Psoas muscle (tissue), 8 donors: Measurements from ENCODE around the gene IL36G. TPM values are rescaled to one million over a fixed set of nuclear protein-coding genes. Genes with fewer than 3 reads are reported as not detected.

Experiments
- ATAC-seq, 4 donors: fragments of 200-7000 bp; cut with Tn5 transposase; one replicate each; pipeline ENCODE4 v1.9.1; 2020; ENCODE audit warnings: moderate library complexity in 3 of 4, mild to moderate bottlenecking in 2 of 4
- DNase-seq, 2 donors: peaks; one replicate each; pipeline ENCODE4 v3.0.0-alpha.2; 2020
- H3K27ac ChIP-seq: fragments of 200-600 bp; one replicate; pipeline ENCODE4 v1.8.0; 2022
- H3K27me3 ChIP-seq, 3 donors: fragments of 200-600 bp in 1 of 3; one replicate each; pipeline versions ENCODE4 v1.6.1 to v1.8.0; 2013 to 2022; ENCODE audit warnings: low read length in 2 of 3, mild to moderate bottlenecking in 2 of 3, moderate library complexity in 1 of 3; ENCODE audit not compliant: insufficient read depth in 3 of 3
- H3K36me3 ChIP-seq, 2 donors: fragments of 200-600 bp in 1 of 2; one replicate each; pipeline versions ENCODE4 v1.6.1 to v1.8.0; 2013 to 2022; ENCODE audit warnings: low read depth in 1 of 2, mild to moderate bottlenecking in 1 of 2, moderate library complexity in 1 of 2; ENCODE audit not compliant: insufficient read depth in 1 of 2
- H3K4me1 ChIP-seq: fragments of 200-600 bp; one replicate; pipeline ENCODE4 v1.8.0; 2022
- H3K4me3 ChIP-seq: fragments of 200-600 bp; one replicate; pipeline ENCODE4 v1.8.0; 2022; ENCODE audit warnings: mild to moderate bottlenecking
- H3K9me3 ChIP-seq: fragments of 200-600 bp; one replicate; pipeline ENCODE4 v1.8.0; 2022
- CTCF ChIP-seq: fragments of 200-600 bp; IDR thresholded peaks from one replicate; pipeline ENCODE4 v1.8.0; 2022; ENCODE audit warnings: antibody characterized with exemption
- WGBS, 3 donors: extraction: QIAGEN DNeasy Blood & Tissue Kit; methylation state at CpG; one replicate each; pipeline versions ENCODE4 v1.1.6 to v1.1.7; 2013; 5-methylcytosine and 5-hydroxymethylcytosine counted together
- intact Hi-C, 2 donors: fragments of 100-400 bp; cut with DNase I; formaldehyde crosslinking; loops; one replicate each; pipeline versions ENCODE4 v1.11.0 to v1.14.2; 2022
- polyA plus RNA-seq, 3 donors: library from polyadenylated mRNA; stranded (reverse); fragments of 200-250 nt; gene quantifications; one replicate each; pipeline ENCODE4 v1.2.3, GENCODE V29; 2013
- total RNA-seq, 4 donors: library from RNA; stranded (reverse); fragmentation: NEBNext Ultra II Directional in 2 of 4; extraction: Animal tissue kit (Norgen Biotek cat#: 25700) in 2 of 4; gene quantifications; one replicate each; pipeline versions ENCODE4 v1.2.1 to v1.2.4, GENCODE V29; 2021 to 2023
- donor health status: healthy with polysubstance abuse.
- donor health status: DM: no; HTN: no; CAD: no; lungs with moderate emphysema.
- donor health status: Bipolar disorder and iron deficiency.
- donor health status: healthy.
- donor health status: DM: yes; HTN: yes; CAD: no.
- donor health status: DM: no; HTN: no; CAD: no.
- donor health status: DM: no; HTN: no; CAD: no.
- donor health status: DM: yes; HTN: yes; CAD: no.

Gene IL36G
- total and polyA plus RNA-seq, 7 donors, result not detected

- 73 to 86% (median 77%) methylated on average over 3 of the region's 3 CpGs for WGBS, 3 donors
- intact Hi-C loops, result no loop called here
- Histone ChIP-seq H3K4me1 (no peaks in the 10 kb centered on the region), H3K27me3 (no peaks in the 10 kb centered on the region), H3K27ac (no peak overlapping the region), H3K9me3 (no peaks in the 10 kb centered on the region), H3K36me3 (no peaks in the 10 kb centered on the region), H3K4me3 (no peak overlapping the region)
- DNase-seq, result no peak
- no peak for ATAC-seq
- TF ChIP-seq CTCF, result no peak
Measured at GRCh38 chr2:112962308-112963175, 15.3 kb upstream of the IL36G start.

GRCh38 chr2:112967023-112967422 is 10.8 kb upstream of the IL36G start:
- no peaks in the 10 kb centered on the region for H3K4me1 ChIP-seq
- intact Hi-C loops, result no loop called here
- H3K4me3 ChIP-seq, result no peak overlapping the region
- H3K36me3 ChIP-seq, result no peaks in the 10 kb centered on the region
- WGBS, 3 donors, result 79 to 84% (median 83%) methylated on average over 2 of the region's 2 CpGs
- no peaks in the 10 kb centered on the region for H3K9me3 ChIP-seq
- no peak for TF ChIP-seq CTCF
- DNase-seq (no peak), ATAC-seq (no peak)
- H3K27ac ChIP-seq, result no peak overlapping the region
- no peaks in the 10 kb centered on the region for H3K27me3 ChIP-seq

GRCh38 chr2:112972423-112973086 is 5.3 kb upstream of the IL36G start:
- Histone ChIP-seq H3K9me3 (no peaks in the 10 kb centered on the region), H3K27me3 (no peaks in the 10 kb centered on the region), H3K4me3 (no peak overlapping the region), H3K36me3 (no peaks in the 10 kb centered on the region), H3K4me1 (no peaks in the 10 kb centered on the region), H3K27ac (no peak overlapping the region)
- no peak for DNase-seq
- TF ChIP-seq CTCF, result no peak
- intact Hi-C loops, result no loop called here
- no peak for ATAC-seq
- WGBS, 3 donors, result 89 to 97% (median 92%) methylated on average over 5 of the region's 5 CpGs

GRCh38 chr2:112973156-112973555 is 4.7 kb upstream of the IL36G start:
- intact Hi-C loops, result no loop called here

More at GRCh38 chr2:112973156-112973555, 4.7 kb upstream of the IL36G start:
- 15 to 52% (median 44%) methylated on average over 2 of the region's 2 CpGs for WGBS, 3 donors
- Histone ChIP-seq H3K27ac (no peak overlapping the region), H3K9me3 (no peaks in the 10 kb centered on the region), H3K27me3 (no peaks in the 10 kb centered on the region), H3K4me3 (no peak overlapping the region), H3K4me1 (no peaks in the 10 kb centered on the region), H3K36me3 (no peaks in the 10 kb centered on the region)
- no peak for TF ChIP-seq CTCF
- DNase-seq (no peak), ATAC-seq (no peak)
